ENCODE measurements around the gene GTF2IRD1.
"Not testable (repeated sequence)": the region's sequence is repeated elsewhere in the genome, so short reads cannot be mapped to it uniquely, and the experiment has no call there.

GTF2IRD1 gene

GRCh38 chr7:74519395-74519794, 65.7 kb downstream of the GTF2IRD1 start:
- DNase-seq = no peak

- no peak for DNase-seq
These were observed 68.1 kb downstream of the GTF2IRD1 start for GRCh38 chr7:74521855-74522254.

GRCh38 chr7:74522281-74522905, 68.7 kb downstream of the GTF2IRD1 start:
- no peak for DNase-seq

- no peak for DNase-seq
These were observed 69.3 kb downstream of the GTF2IRD1 start for GRCh38 chr7:74523015-74523414.

GRCh38 chr7:74525140-74525539, 71.4 kb downstream of the GTF2IRD1 start:
- DNase-seq = no peak

- DNase-seq = peak; percentile 90 to 96 (median 95)
These were observed 72.2 kb downstream of the GTF2IRD1 start for GRCh38 chr7:74525881-74526280.

- peak in 2 of 3 experiments; percentile 27 to 39 for DNase-seq
These were observed 73.1 kb downstream of the GTF2IRD1 start for GRCh38 chr7:74526780-74527179.

- DNase-seq = peak; percentile 20 to 67 (median 31)
These were observed 74.1 kb downstream of the GTF2IRD1 start for GRCh38 chr7:74527842-74528241.

- DNase-seq = not testable (repeated sequence)
These were observed 75.1 kb downstream of the GTF2IRD1 start for GRCh38 chr7:74528773-74529172.

- DNase-seq = no peak
These were observed 82.2 kb downstream of the GTF2IRD1 start for GRCh38 chr7:74535951-74536356.

GRCh38 chr7:74541937-74542336, 88.2 kb downstream of the GTF2IRD1 start:
- not testable (repeated sequence) for DNase-seq

GRCh38 chr7:74542558-74543117, 88.9 kb downstream of the GTF2IRD1 start:
- DNase-seq = peak; percentile 93 to 98 (median 97)

- DNase-seq = peak in 2 of 3 experiments; percentile 29 to 89
These were observed 91.2 kb downstream of the GTF2IRD1 start for GRCh38 chr7:74544706-74545469.

- DNase-seq = no peak
These were observed 92.2 kb downstream of the GTF2IRD1 start for GRCh38 chr7:74545921-74546320.

- DNase-seq = not testable (repeated sequence)
These were observed 99.9 kb downstream of the GTF2IRD1 start for GRCh38 chr7:74553596-74554012.

GRCh38 chr7:74554178-74554577, 100.5 kb downstream of the GTF2IRD1 start:
- DNase-seq = no peak

GRCh38 chr7:74560086-74560719, 106.5 kb downstream of the GTF2IRD1 start:
- no peak for DNase-seq

GRCh38 chr7:74561898-74562613, 108.3 kb downstream of the GTF2IRD1 start:
- no peak for DNase-seq

- not testable (repeated sequence) for DNase-seq
These were observed 109.9 kb downstream of the GTF2IRD1 start for GRCh38 chr7:74563639-74564038.

GRCh38 chr7:74567318-74567668, 113.6 kb downstream of the GTF2IRD1 start:
- DNase-seq = no peak

- DNase-seq = no peak
These were observed 115.0 kb downstream of the GTF2IRD1 start for GRCh38 chr7:74568658-74569057.

- no peak for DNase-seq
These were observed 115.9 kb downstream of the GTF2IRD1 start for GRCh38 chr7:74569501-74570075.

Measured in NCI-H1417 (cell line).